NAMALWA (cell line): Measurements from ENCODE around the gene SMIM44.
A peak's percentile ranks its signal among the peaks of the same experiment; 100 is the strongest.

ENCODE experiments used
- DNase-seq: peaks from one replicate; pipeline ENCODE4 v3.0.0-alpha.2; 2015; ENCODE audit warnings: low spot score

The SMIM44 gene

GRCh38 chr19:3500429-3501101 lies 17.3 kb upstream of the SMIM44 start, which contains the start of gene DOHH:
DOHH (minus strand) TSS chr19:3500674; CDS start chr19:3496814, 3,860 bp downstream.
- peak; percentile 98 for DNase-seq

GRCh38 chr19:3499738-3500428 lies 16.6 kb upstream of the SMIM44 start:
- DNase-seq: no peak

- no peak for DNase-seq
These were observed 14.7 kb upstream of the SMIM44 start for GRCh38 chr19:3497757-3498520.

GRCh38 chr19:3496392-3497273 lies 13.4 kb upstream of the SMIM44 start:
- DNase-seq: no peak

- no peak for DNase-seq
These were observed 11.3 kb upstream of the SMIM44 start for GRCh38 chr19:3494559-3494958.

- DNase-seq: no peak
These were observed 10.8 kb upstream of the SMIM44 start for GRCh38 chr19:3494051-3494450.

- no peak for DNase-seq
These were observed 10.4 kb upstream of the SMIM44 start for GRCh38 chr19:3493651-3494050.

- DNase-seq: no peak
These were observed 9.7 kb upstream of the SMIM44 start for GRCh38 chr19:3492919-3493318.

GRCh38 chr19:3492131-3492839 lies 9.0 kb upstream of the SMIM44 start:
- DNase-seq: no peak

GRCh38 chr19:3491396-3492119 lies 8.3 kb upstream of the SMIM44 start:
- no peak for DNase-seq

GRCh38 chr19:3482507-3483225 lies 575 bp downstream of the SMIM44 start:
- no peak for DNase-seq

- peak; percentile 26 for DNase-seq
These were observed 1.8 kb downstream of the SMIM44 start for GRCh38 chr19:3481241-3482090.

GRCh38 chr19:3480383-3481091 lies 2.7 kb downstream of the SMIM44 start, which contains the start of gene SMIM24:
SMIM24 (minus strand) TSS chr19:3480525; CDS start chr19:3480463, 62 bp downstream.
- peak; percentile 48 for DNase-seq

- DNase-seq: peak; percentile 87
These were observed 3.4 kb downstream of the SMIM44 start for GRCh38 chr19:3479834-3480215.

- DNase-seq: peak; percentile 92
These were observed 3.9 kb downstream of the SMIM44 start for GRCh38 chr19:3479177-3479833.

- no peak for DNase-seq
These were observed 4.6 kb downstream of the SMIM44 start for GRCh38 chr19:3478409-3479176.

- peak; percentile 33 for DNase-seq
These were observed 5.3 kb downstream of the SMIM44 start for GRCh38 chr19:3477951-3478350.
